Activated T-cell treated with anti-CD3 and anti-CD28 coated beads, Interleukin-2, amount 50 U/mL, for 48 hours (primary cell): ENCODE measurements around the gene EID2.

Source experiments
- DNase-seq, 2 experiments: peaks; one replicate each; pipeline ENCODE4 v3.0.0-alpha.2; 2020

EID2 gene

GRCh38 chr19:39539518-39540332, at the start of gene EID2:
Gene EID2, minus strand, starts transcription at chr19:39540161. Its CDS starts 82 bp downstream, at chr19:39540079.
- peak; percentile 94 to 96 for DNase-seq

- no peak for DNase-seq
These were observed 48.1 kb upstream of the EID2 start for GRCh38 chr19:39588066-39588465.

GRCh38 chr19:39587496-39587895, 47.5 kb upstream of the EID2 start:
- no peak for DNase-seq

GRCh38 chr19:39582891-39583625, 43.1 kb upstream of the EID2 start:
- peak; percentile 47 to 50 for DNase-seq

GRCh38 chr19:39582442-39582841, 42.5 kb upstream of the EID2 start:
- peak; percentile 63 to 67 for DNase-seq

- no peak for DNase-seq
These were observed 28.6 kb upstream of the EID2 start for GRCh38 chr19:39568604-39569003.

- DNase-seq, result no peak
These were observed 26.1 kb upstream of the EID2 start for GRCh38 chr19:39566064-39566463.

- no peak for DNase-seq
These were observed 23.4 kb upstream of the EID2 start for GRCh38 chr19:39563408-39563807.

GRCh38 chr19:39558624-39559117, 18.7 kb upstream of the EID2 start:
- no peak for DNase-seq

GRCh38 chr19:39557811-39558623, 18.1 kb upstream of the EID2 start:
- no peak for DNase-seq

GRCh38 chr19:39555883-39556282, 15.9 kb upstream of the EID2 start:
- DNase-seq, result no peak

GRCh38 chr19:39554701-39555311, 14.8 kb upstream of the EID2 start:
- DNase-seq, result no peak

- DNase-seq, result no peak
These were observed 13.2 kb upstream of the EID2 start for GRCh38 chr19:39553082-39553652.

- DNase-seq, result no peak
These were observed 10.2 kb upstream of the EID2 start for GRCh38 chr19:39550197-39550596.

GRCh38 chr19:39546599-39546998, 6.6 kb upstream of the EID2 start:
- DNase-seq, result no peak

- DNase-seq, result no peak
These were observed 5.0 kb upstream of the EID2 start for GRCh38 chr19:39544911-39545310.

GRCh38 chr19:39544226-39544903, 4.4 kb upstream of the EID2 start:
- no peak for DNase-seq

GRCh38 chr19:39543477-39543857, 3.5 kb upstream of the EID2 start:
- no peak for DNase-seq

GRCh38 chr19:39542206-39542605, 2.2 kb upstream of the EID2 start:
- DNase-seq, result peak in 1 of 2 experiments; percentile 4

- DNase-seq, result no peak
These were observed 342 bp upstream of the EID2 start for GRCh38 chr19:39540333-39540673.

- no peak for DNase-seq
These were observed 820 bp downstream of the EID2 start for GRCh38 chr19:39539165-39539517.

GRCh38 chr19:39533791-39534190, 6.2 kb downstream of the EID2 start:
- no peak for DNase-seq
